GM19099 (cell line): Measurements from ENCODE around the gene CCP110.

Source experiments
- POLR2A ChIP-seq: IDR thresholded peaks from 3 replicates; pipeline ENCODE4 v1.6.1; 2011; ENCODE audit warnings: low read depth; ENCODE audit not compliant: insufficient read length; ENCODE audit errors: extremely low read depth

CCP110 gene

GRCh38 chr16:19524616-19525384, 1.1 kb downstream of the CCP110 start:
- TF ChIP-seq POLR2A = no peak

- no peak for TF ChIP-seq POLR2A
Measured at GRCh38 chr16:19525385-19525723, 1.6 kb downstream of the CCP110 start.

- TF ChIP-seq POLR2A = no peak
Measured at GRCh38 chr16:19527161-19527560, 3.4 kb downstream of the CCP110 start.

GRCh38 chr16:19528666-19529065, 4.9 kb downstream of the CCP110 start:
- no peak for TF ChIP-seq POLR2A

- no peak for TF ChIP-seq POLR2A
Measured at GRCh38 chr16:19532601-19533000, 8.9 kb downstream of the CCP110 start.

- TF ChIP-seq POLR2A = no peak
Measured at GRCh38 chr16:19540241-19540970, 16.7 kb downstream of the CCP110 start.

- TF ChIP-seq POLR2A = no peak
Measured at GRCh38 chr16:19542138-19542821, 18.5 kb downstream of the CCP110 start.

GRCh38 chr16:19548144-19548543, 24.4 kb downstream of the CCP110 start:
- no peak for TF ChIP-seq POLR2A

- no peak for TF ChIP-seq POLR2A
Measured at GRCh38 chr16:19549673-19550072, 25.9 kb downstream of the CCP110 start.

GRCh38 chr16:19555186-19555937, 31.6 kb downstream of the CCP110 start, which contains the start of gene VPS35L:
TSS of gene VPS35L (plus strand) at chr16:19555703. CDS start at chr16:19555730, 27 bp downstream.
- peak; percentile 74 for TF ChIP-seq POLR2A

- TF ChIP-seq POLR2A = no peak
Measured at GRCh38 chr16:19555938-19556771, 32.4 kb downstream of the CCP110 start.

- no peak for TF ChIP-seq POLR2A
Measured at GRCh38 chr16:19559242-19559910, 35.6 kb downstream of the CCP110 start.

GRCh38 chr16:19560078-19560477, 36.3 kb downstream of the CCP110 start:
- no peak for TF ChIP-seq POLR2A

GRCh38 chr16:19563377-19563776, 39.6 kb downstream of the CCP110 start:
- TF ChIP-seq POLR2A = no peak

- TF ChIP-seq POLR2A = no peak
Measured at GRCh38 chr16:19566362-19566761, 42.6 kb downstream of the CCP110 start.
